GM12872 (cell line): ENCODE measurements around the gene WNT10A.

Source experiments
- CTCF ChIP-seq: IDR thresholded peaks from 3 replicates; pipeline ENCODE4 v1.5.1; 2011; ENCODE audit warnings: low read depth, mild to moderate bottlenecking, low read length, moderate library complexity; ENCODE audit not compliant: insufficient read depth

Gene WNT10A

GRCh38 chr2:218920504-218920903 lies 39.9 kb downstream of the WNT10A start:
- no peak for TF ChIP-seq CTCF

GRCh38 chr2:218924757-218925156 lies 44.1 kb downstream of the WNT10A start:
- TF ChIP-seq CTCF = no peak

GRCh38 chr2:218925434-218925833 lies 44.8 kb downstream of the WNT10A start:
- TF ChIP-seq CTCF = no peak

- no peak for TF ChIP-seq CTCF
Observed at GRCh38 chr2:218927422-218927821, 46.8 kb downstream of the WNT10A start.

- TF ChIP-seq CTCF = no peak
Observed at GRCh38 chr2:218927876-218928275, 47.2 kb downstream of the WNT10A start.
